ENCODE data around the gene TTC36. TPM values are rescaled to one million over a fixed set of nuclear protein-coding genes. Genes with fewer than 3 reads are reported as not detected.

Gene TTC36
- total RNA-seq, 1 donor from 2014 or later, result 0.40 TPM

Other genes starting within 250 kb of the TTC36 start
- gene CD3E, start 222.7 kb upstream of the TTC36 start, total RNA-seq, result not detected in 2 replicates
- not detected in 2 replicates for gene CD3D, start 184.8 kb upstream of the TTC36 start, total RNA-seq
- not detected in 2 replicates for gene CD3G, start 183.1 kb upstream of the TTC36 start, total RNA-seq
- 29.9 and 38.4 TPM in 2 replicates for gene UBE4A, start 167.9 kb upstream of the TTC36 start, total RNA-seq
- 69.5 and 96.9 TPM in 2 replicates for gene ATP5MG, start 125.9 kb upstream of the TTC36 start, total RNA-seq
- 20.0 and 29.7 TPM in 2 replicates for gene KMT2A, start 91.0 kb upstream of the TTC36 start, total RNA-seq
- 17.7 and 18.7 TPM in 2 replicates for gene TMEM25, start 3.7 kb downstream of the TTC36 start, total RNA-seq
- 25.5 and 33.6 TPM in 2 replicates for gene IFT46, start 38.5 kb downstream of the TTC36 start, total RNA-seq
- 130 and 149 TPM in 2 replicates for gene ARCN1, start 44.9 kb downstream of the TTC36 start, total RNA-seq
- 67.0 and 79.3 TPM in 2 replicates for gene PHLDB1, start 80.1 kb downstream of the TTC36 start, total RNA-seq
- gene TREH, start 152.2 kb downstream of the TTC36 start, total RNA-seq, result not detected in 2 replicates